ENCODE results near the gene RPS6KA2. TPM values are rescaled to one million over a fixed set of nuclear protein-coding genes. Genes with fewer than 3 reads are reported as not detected.

The RPS6KA2 gene
- total RNA-seq, 1 experiment from 2014 or later: 18.5 TPM

DNA sequence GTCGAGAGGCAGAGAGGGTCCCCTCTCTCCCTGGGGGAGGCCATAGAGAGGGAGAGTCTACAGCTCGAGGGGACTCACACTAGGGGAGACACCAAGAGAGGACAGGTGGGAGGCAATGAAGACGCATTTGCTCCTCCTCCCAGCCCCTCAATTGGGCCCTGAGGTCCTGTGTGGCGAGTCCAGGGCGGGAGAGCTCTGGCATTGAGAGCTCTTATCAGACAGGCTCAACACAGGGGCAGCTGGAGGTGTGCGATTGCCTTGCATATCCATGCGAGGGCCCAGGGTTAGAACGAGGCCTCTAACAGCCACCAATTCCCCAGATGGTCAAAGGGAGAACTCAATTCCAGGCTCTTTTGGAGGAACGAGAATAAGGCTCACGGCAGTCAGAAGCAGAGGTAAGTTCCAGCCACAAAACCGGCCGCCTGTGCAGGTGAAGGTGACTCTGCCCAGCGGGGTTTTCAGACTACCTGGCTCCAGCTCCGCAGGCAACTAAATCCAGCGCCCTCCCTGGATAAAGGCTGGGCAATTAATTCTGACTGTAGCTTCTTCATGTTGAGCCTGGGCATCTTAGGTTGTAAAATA, 150.3 kb downstream of the RPS6KA2 start:
- POLR2A ChIA-PET (ENCODE audit: unreplicated experiment): no interaction called here
- Histone ChIP-seq H3K27me3 (ENCODE audit: insufficient read depth, low read depth) (no peaks in the 10 kb centered on the region), H3K27ac (no peak overlapping the region), H3K9me3 (ENCODE audit: insufficient read depth, low read depth) (no peaks in the 10 kb centered on the region), H4K20me1 (ENCODE audit: insufficient read depth) (no peaks in the 10 kb centered on the region), H2AFZ (no peak overlapping the region), H3F3A (ENCODE audit: insufficient read depth, low read depth) (no peaks in the 10 kb centered on the region), H3K36me3 (ENCODE audit: low read depth) (no peaks in the 10 kb centered on the region), H3K9me2 (ENCODE audit: insufficient read depth) (no peaks in the 10 kb centered on the region), H3K4me3 (no peak overlapping the region), H3K79me2 (ENCODE audit: low read depth) (no peaks in the 10 kb centered on the region), H3K4me2 (no peak overlapping the region), H3K4me1 (replicated peaks; ENCODE audit: insufficient read depth) (no peaks in the 10 kb centered on the region)
- no TSS peak for BruUV-seq (replicated peaks)
- no peak for TF ChIP-seq EZH2 (IDR thresholded peaks at IDR 0.05; ENCODE audit: low read depth)
- TF ChIP-seq, protein P1, sequence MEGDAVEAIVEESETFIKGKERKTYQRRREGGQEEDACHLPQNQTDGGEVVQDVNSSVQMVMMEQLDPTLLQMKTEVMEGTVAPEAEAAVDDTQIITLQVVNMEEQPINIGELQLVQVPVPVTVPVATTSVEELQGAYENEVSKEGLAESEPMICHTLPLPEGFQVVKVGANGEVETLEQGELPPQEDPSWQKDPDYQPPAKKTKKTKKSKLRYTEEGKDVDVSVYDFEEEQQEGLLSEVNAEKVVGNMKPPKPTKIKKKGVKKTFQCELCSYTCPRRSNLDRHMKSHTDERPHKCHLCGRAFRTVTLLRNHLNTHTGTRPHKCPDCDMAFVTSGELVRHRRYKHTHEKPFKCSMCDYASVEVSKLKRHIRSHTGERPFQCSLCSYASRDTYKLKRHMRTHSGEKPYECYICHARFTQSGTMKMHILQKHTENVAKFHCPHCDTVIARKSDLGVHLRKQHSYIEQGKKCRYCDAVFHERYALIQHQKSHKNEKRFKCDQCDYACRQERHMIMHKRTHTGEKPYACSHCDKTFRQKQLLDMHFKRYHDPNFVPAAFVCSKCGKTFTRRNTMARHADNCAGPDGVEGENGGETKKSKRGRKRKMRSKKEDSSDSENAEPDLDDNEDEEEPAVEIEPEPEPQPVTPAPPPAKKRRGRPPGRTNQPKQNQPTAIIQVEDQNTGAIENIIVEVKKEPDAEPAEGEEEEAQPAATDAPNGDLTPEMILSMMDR (conservative IDR thresholded peaks at IDR 0.05): no peak
- CTCF ChIA-PET: no interaction called here
- intact Hi-C loops (cut with micrococcal nuclease; ENCODE audit: unreplicated experiment): no loop called here
- no peak for DNase-seq

DNA sequence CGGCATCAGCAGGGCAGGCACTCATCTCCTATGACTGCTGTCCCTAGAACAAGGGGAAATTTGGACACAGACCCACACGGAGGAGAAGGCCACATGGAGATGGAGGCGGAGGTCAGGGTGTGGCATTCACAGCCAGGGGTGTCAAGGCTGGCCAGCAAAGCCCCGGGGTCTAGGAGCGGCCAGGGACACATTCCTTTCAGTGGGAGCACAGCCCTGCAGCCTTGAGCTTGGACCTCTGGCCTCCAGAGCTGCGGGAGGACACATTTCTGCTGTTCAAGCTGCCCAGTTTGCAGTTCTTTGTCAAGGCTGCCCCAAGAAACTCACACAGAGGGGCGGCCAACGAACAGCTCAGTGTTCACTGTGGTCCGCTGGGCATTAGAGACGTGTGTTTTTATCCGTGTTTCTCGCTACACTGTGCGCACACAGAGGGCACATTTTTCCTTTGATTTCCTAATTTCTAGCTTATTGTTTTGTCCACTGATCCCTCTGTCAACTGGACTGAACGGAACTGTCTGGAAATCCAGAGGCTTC, 150.9 kb downstream of the RPS6KA2 start:
- Histone ChIP-seq H4K20me1 (ENCODE audit: insufficient read depth) (no peaks in the 10 kb centered on the region), H3K27me3 (ENCODE audit: insufficient read depth, low read depth) (no peaks in the 10 kb centered on the region), H2AFZ (no peak overlapping the region), H3K4me3 (no peak overlapping the region), H3K79me2 (ENCODE audit: low read depth) (no peaks in the 10 kb centered on the region), H3K36me3 (ENCODE audit: low read depth) (no peaks in the 10 kb centered on the region), H3K9me3 (ENCODE audit: insufficient read depth, low read depth) (no peaks in the 10 kb centered on the region), H3K4me1 (replicated peaks; ENCODE audit: insufficient read depth) (no peaks in the 10 kb centered on the region), H3K27ac (no peak overlapping the region), H3F3A (ENCODE audit: insufficient read depth, low read depth) (no peaks in the 10 kb centered on the region), H3K4me2 (no peak overlapping the region), H3K9me2 (ENCODE audit: insufficient read depth) (no peaks in the 10 kb centered on the region)
- ChIA-PET POLR2A (ENCODE audit: unreplicated experiment) (no interaction called here), CTCF (interaction anchor here (0.6 kb wide), 1 partner anchor 95 kb away, joined by 16 read pairs; no protein-coding TSS in a partner anchor)
- BruUV-seq (replicated peaks): no TSS peak
- TF ChIP-seq, protein P1 (conservative IDR thresholded peaks at IDR 0.05): no peak
- no peak for TF ChIP-seq EZH2 (IDR thresholded peaks at IDR 0.05; ENCODE audit: low read depth)
- DNase-seq: no peak
- intact Hi-C loops (cut with micrococcal nuclease; ENCODE audit: unreplicated experiment): no loop called here

DNA sequence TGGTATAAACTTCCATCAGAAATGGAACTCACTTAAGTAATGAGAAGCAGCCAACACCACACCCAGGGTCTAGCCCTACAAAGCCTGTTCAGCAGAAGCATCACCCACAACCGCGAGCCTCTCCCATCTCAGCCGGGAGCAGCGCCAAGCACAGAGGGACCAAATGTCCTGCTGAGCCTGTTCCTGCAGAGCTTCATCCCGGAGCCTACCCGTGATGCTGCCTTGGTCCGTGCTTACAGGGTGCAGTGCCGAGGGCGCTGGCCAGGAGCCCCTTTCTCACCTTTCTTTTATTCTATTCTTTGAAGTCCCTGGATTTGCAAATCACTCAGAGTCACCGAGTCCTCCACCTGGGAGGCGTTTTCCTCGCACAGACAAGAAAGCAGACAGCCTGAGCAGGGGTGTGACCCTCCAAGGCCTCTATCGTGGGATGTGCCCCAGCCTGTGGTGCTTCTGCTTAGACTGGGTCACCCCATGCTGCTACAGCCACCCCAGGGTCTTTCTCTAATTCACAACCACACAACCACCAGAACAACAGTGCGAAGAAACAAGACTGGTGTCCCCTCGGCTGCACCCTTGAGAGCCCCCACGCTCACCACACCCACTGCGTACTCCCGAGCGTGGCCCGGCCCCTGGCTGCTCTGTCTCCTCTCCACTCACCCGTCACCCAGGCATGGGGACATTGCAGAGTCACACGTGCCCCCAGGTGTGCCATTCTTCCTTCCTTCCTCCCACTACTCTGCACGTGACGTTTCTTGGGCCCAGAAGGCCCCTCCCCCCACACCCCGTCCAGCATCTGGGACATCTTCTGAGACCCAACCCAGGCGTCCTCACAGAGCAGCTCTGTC, 152.1 kb downstream of the RPS6KA2 start:
- Histone ChIP-seq H3K9me2 (ENCODE audit: insufficient read depth) (no peaks in the 10 kb centered on the region), H3K4me2 (no peak overlapping the region), H3F3A (ENCODE audit: insufficient read depth, low read depth) (no peaks in the 10 kb centered on the region), H4K20me1 (ENCODE audit: insufficient read depth) (no peaks in the 10 kb centered on the region), H2AFZ (no peak overlapping the region), H3K27ac (no peak overlapping the region), H3K27me3 (ENCODE audit: insufficient read depth, low read depth) (no peaks in the 10 kb centered on the region), H3K79me2 (ENCODE audit: low read depth) (no peaks in the 10 kb centered on the region), H3K36me3 (ENCODE audit: low read depth) (no peaks in the 10 kb centered on the region), H3K9me3 (ENCODE audit: insufficient read depth, low read depth) (no peaks in the 10 kb centered on the region), H3K4me3 (no peak overlapping the region), H3K4me1 (replicated peaks; ENCODE audit: insufficient read depth) (no peaks in the 10 kb centered on the region)
- BruUV-seq (replicated peaks): no TSS peak
- intact Hi-C loops (cut with micrococcal nuclease; ENCODE audit: unreplicated experiment): no loop called here
- no peak for DNase-seq
- POLR2A ChIA-PET (ENCODE audit: unreplicated experiment): no interaction called here
- CTCF ChIA-PET: no interaction called here
- TF ChIP-seq, protein P1 (conservative IDR thresholded peaks at IDR 0.05): no peak
- no peak for TF ChIP-seq EZH2 (IDR thresholded peaks at IDR 0.05; ENCODE audit: low read depth)
